ENCODE results near the gene CCDC59.

DNA sequence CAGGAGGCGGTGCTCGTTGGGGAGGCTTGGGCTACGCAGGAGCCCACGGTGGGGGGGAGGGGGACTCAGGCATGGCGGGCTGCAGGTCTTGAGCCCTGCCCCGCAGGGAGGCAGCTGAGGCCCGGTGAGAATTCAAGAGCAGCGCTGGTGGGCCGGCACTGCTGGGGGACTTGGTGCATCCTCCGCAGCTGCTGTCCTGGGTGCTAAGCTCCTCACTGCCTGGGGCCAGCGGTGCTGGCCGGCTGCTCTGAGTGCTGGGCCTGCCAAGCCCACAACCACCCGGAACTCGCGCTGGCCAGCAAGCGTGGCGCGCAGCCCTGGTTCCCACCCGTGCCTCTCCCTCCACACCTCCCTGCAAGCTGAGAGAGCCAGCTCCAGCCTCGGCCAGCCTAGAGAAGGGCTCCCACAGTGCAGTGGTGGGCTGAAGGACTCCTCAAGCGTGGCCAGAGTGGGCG lies 3.3 kb upstream of the CCDC59 start:
- TF ChIP-seq CTCF (IDR thresholded peaks at IDR 0.05) (no peak), POLR2A (IDR thresholded peaks at IDR 0.05) (no peak), POLR2AphosphoS5 (IDR thresholded peaks at IDR 0.05) (no peak)

All from breast epithelium (tissue), 3 donors.